SJSA1 (cell line): ENCODE results near the gene CHDH. TPM values are rescaled to one million over a fixed set of nuclear protein-coding genes. Genes with fewer than 3 reads are reported as not detected.

Source experiments
- DNase-seq, 2 experiments: peaks; one replicate each; pipeline ENCODE4 v3.0.0-alpha.2; 2015 to 2020; ENCODE audit warnings: low spot score in 2 of 2, low read depth in 1 of 2
- H3K27ac ChIP-seq: fragments of 250-450 bp; sonication (Bioruptor Pico); 2 replicates; pipeline ENCODE4 v1.5.1; 2020; ENCODE audit warnings: mild to moderate bottlenecking, moderate library complexity
- H3K27me3 ChIP-seq: fragments of 250-450 bp; sonication (Bioruptor Pico); replicated peaks from 2 replicates; pipeline ENCODE4 v1.5.1; 2020; ENCODE audit warnings: mild to moderate bottlenecking, moderate library complexity
- H3K36me3 ChIP-seq: fragments of 250-450 bp; sonication (Bioruptor Pico); 2 replicates; pipeline ENCODE4 v1.5.1; 2020; ENCODE audit warnings: mild to moderate bottlenecking
- H3K4me1 ChIP-seq: fragments of 250-450 bp; sonication (Bioruptor Pico); replicated peaks from 2 replicates; pipeline ENCODE4 v1.6.1; 2021; ENCODE audit warnings: mild to moderate bottlenecking
- H3K4me3 ChIP-seq: fragments of 250-450 bp; sonication (Bioruptor Pico); 2 replicates; pipeline ENCODE4 v1.5.1; 2020; ENCODE audit warnings: mild to moderate bottlenecking
- H3K9me3 ChIP-seq: fragments of 250-450 bp; sonication (Bioruptor Pico); replicated peaks from 2 replicates; pipeline ENCODE4 v1.5.1; 2020; ENCODE audit warnings: mild to moderate bottlenecking
- total RNA-seq: library from RNA; depleted of rRNA; stranded (reverse); fragments of >200 nt; shearing (Covaris generic); gene quantifications from 2 replicates; pipeline ENCODE4 v1.2.3, GENCODE V29; 2014

The CHDH gene
- total RNA-seq, 1 experiment from 2014 or later, result not detected

DNA sequence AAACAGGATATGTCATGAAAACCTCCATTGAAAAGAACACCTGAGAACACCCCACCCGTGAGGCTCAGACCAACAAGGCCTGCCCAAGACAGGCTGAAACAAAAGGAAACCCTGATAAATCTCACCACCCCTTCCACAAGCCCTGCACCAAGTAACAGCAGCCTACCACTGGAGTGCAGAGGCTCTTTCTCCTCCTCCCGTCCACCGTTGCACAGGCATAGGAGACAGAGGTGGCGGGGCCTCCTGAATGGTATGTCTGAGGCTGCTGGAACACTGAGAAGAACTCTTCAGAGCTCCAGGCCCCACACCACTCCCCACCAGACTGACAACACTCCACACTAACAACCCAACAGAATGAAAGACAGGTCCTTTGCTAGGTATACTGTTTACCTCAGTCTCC is 21.4 kb downstream of the CHDH start:
- Histone ChIP-seq H3K4me3 (no peak overlapping the region), H3K9me3 (no peaks in the 10 kb centered on the region), H3K27me3 (no peaks in the 10 kb centered on the region), H3K27ac (no peak overlapping the region), H3K4me1 (no peaks in the 10 kb centered on the region), H3K36me3 (no peaks in the 10 kb centered on the region)
- DNase-seq, result no peak

GRCh38 chr3:53823956-53824657 is 22.1 kb downstream of the CHDH start:
- Histone ChIP-seq H3K27me3 (no peaks in the 10 kb centered on the region), H3K4me1 (no peaks in the 10 kb centered on the region), H3K36me3 (no peaks in the 10 kb centered on the region), H3K27ac (no peak overlapping the region), H3K9me3 (no peaks in the 10 kb centered on the region), H3K4me3 (no peak overlapping the region)
- DNase-seq, result no peak

DNA sequence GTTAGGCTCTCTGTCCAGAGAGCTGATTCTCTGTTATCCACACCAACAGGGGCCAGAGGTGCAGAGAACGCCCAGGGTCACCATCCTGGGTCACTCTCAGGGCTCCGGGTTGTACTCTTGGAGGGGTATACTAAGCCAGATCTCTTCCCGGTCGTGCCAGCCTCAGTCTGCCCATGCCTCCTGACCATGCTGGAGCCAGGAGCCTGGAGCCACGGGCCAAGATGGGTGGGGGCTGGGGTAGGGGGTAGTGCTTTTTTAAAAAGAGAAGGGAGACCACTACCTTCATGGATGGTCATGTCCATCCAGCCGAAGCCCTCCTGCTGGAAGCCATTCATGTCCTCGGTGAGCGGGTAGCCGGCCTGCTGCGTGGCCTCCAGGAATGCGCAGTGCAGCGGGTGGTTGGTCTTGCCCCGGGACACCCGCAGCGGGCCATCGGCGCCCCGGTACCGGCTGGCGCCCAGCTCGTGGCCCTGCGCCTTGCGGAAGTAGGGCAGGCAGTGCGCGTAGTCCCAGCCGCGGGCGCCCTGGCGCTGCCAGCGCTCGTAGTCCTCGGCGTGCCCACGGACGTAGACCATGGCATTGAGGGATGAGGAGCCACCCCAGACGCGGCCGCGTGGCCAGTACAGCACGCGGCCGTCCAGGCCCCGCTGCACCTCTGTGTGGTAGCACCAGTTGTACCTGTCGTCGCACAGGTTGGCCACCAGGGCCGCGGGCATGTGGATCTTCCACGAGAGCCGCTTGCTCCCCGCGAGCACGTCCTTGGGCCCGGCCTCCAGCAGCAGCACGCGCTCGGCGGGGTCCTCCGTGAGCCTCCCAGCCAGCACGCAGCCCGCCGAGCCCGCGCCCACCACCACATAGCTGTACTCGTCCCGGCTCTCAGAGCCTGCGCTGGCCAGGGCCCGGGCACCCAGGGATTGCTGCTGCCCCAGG is 22.9 kb downstream of the CHDH start:
- no peaks in the 10 kb centered on the region for H3K9me3 ChIP-seq
- H3K27me3 ChIP-seq, result no peaks in the 10 kb centered on the region
- no peaks in the 10 kb centered on the region for H3K36me3 ChIP-seq
- no peak overlapping the region for H3K4me3 ChIP-seq
- DNase-seq, result no peak
- no peak overlapping the region for H3K27ac ChIP-seq
- H3K4me1 ChIP-seq, result no peaks in the 10 kb centered on the region

DNA sequence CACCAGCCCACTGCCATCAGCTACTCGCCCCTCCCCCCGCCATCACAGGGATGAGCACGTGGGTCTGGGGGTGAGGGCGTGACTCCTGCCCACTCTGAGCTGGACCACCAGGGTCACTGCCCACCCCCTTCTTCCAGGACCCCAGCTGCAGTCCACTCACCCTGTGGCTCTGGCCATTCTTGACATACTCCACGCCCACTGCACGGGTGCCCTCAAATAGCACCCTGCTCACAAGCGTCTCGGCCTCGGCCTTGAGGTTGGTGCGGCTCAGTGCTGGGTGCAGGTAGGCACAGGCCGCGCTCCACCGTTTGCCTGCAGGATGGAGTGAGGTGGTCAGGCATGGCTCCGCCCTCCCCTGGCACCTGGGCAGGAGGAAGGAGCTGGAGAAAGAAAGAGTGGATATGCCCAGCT is 23.9 kb downstream of the CHDH start:
- Histone ChIP-seq H3K27ac (no peak overlapping the region), H3K4me3 (no peak overlapping the region), H3K4me1 (no peaks in the 10 kb centered on the region), H3K36me3 (no peaks in the 10 kb centered on the region), H3K9me3 (no peaks in the 10 kb centered on the region), H3K27me3 (no peaks in the 10 kb centered on the region)
- DNase-seq, result no peak

- no peaks in the 10 kb centered on the region for H3K27me3 ChIP-seq
- DNase-seq, result no peak
- no peaks in the 10 kb centered on the region for H3K4me1 ChIP-seq
- no peak overlapping the region for H3K4me3 ChIP-seq
- H3K9me3 ChIP-seq, result no peaks in the 10 kb centered on the region
- H3K36me3 ChIP-seq, result no peaks in the 10 kb centered on the region
- H3K27ac ChIP-seq, result no peak overlapping the region
Measured at GRCh38 chr3:53821631-53822121, 24.5 kb downstream of the CHDH start.

DNA sequence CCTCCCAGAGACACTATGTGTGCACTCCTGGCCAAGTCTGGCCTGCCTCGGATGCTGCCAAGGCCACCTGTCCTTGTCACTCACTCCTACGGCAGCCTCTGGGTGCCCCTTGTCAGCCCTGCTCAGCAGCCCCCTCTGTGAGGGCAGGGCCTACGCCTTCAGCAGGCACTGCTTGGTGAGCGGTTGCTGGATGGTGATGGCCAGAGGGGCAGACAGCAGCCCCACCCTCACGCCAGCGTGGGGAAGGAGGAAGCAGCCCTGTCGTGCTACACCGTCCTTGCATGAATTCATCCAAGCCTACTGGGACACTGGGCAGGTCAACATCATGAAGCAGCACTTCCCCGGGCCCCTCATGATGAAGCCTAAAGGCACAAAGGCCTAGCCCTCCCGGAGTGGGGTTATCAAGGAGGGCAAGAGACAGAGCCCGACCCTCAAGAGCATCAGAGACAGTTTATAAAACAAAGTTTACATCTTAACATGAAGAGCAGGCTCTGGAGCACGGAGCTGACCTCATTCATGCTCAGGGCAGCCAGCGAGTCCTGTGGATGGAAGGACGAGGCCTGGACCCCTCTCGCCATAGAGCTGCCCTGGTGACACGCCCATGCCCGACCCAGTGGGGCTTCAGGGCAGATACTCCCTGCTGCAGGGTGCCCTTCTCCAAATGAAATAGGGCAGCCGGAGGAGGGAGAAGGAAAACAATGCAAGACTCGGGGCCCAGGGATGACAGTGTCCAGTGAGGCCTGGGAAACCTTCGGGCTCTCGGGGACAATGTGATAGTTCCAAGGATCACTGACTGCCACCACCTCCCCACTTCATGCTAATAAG is 25.3 kb downstream of the CHDH start:
- Histone ChIP-seq H3K27ac (no peak overlapping the region), H3K4me3 (no peak overlapping the region), H3K9me3 (no peaks in the 10 kb centered on the region), H3K4me1 (no peaks in the 10 kb centered on the region), H3K36me3 (no peaks in the 10 kb centered on the region), H3K27me3 (no peaks in the 10 kb centered on the region)
- DNase-seq, result no peak

GRCh38 chr3:53820084-53820483 is 26.1 kb downstream of the CHDH start:
- no peaks in the 10 kb centered on the region for H3K27me3 ChIP-seq
- no peak overlapping the region for H3K4me3 ChIP-seq
- no peaks in the 10 kb centered on the region for H3K36me3 ChIP-seq
- no peak for DNase-seq
- H3K27ac ChIP-seq, result no peak overlapping the region
- no peaks in the 10 kb centered on the region for H3K9me3 ChIP-seq
- H3K4me1 ChIP-seq, result no peaks in the 10 kb centered on the region

DNA sequence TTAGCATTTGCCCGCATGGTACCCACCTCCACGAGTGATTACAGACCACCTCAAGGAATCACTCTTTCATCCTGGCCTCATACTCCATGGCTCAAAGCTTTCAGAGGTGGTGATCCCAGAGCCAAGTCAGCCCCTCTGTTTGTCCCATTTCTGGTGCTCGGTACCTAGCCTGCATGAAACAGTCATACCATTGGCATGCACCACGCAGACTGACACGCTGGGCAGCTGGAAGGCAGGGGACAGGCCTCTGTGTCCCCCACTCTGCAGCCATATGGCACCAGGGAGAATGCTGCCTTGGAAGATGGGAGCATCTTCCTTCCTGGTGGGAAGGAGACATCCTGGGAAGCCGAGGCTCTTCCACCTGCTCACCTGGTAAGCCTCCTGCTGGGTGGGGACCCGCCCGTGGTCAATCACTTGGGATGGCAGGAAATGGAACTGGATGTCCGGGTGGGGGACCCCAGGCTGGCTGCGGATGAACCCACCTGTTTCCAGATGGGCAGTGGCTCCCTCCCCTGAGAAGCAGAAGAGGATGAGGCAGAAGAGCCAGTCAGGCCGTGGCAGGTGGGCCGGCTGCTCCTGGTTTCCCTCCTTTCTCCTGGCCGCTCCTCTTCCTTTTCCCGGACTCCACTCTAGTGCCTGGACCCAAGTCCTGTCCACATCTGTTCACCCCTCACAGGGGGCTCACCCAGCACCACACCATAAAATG is 26.9 kb downstream of the CHDH start:
- no peaks in the 10 kb centered on the region for H3K27me3 ChIP-seq
- DNase-seq, result no peak
- H3K27ac ChIP-seq, result no peak overlapping the region
- H3K9me3 ChIP-seq, result no peaks in the 10 kb centered on the region
- H3K4me3 ChIP-seq, result no peak overlapping the region
- no peaks in the 10 kb centered on the region for H3K36me3 ChIP-seq
- no peaks in the 10 kb centered on the region for H3K4me1 ChIP-seq

DNA sequence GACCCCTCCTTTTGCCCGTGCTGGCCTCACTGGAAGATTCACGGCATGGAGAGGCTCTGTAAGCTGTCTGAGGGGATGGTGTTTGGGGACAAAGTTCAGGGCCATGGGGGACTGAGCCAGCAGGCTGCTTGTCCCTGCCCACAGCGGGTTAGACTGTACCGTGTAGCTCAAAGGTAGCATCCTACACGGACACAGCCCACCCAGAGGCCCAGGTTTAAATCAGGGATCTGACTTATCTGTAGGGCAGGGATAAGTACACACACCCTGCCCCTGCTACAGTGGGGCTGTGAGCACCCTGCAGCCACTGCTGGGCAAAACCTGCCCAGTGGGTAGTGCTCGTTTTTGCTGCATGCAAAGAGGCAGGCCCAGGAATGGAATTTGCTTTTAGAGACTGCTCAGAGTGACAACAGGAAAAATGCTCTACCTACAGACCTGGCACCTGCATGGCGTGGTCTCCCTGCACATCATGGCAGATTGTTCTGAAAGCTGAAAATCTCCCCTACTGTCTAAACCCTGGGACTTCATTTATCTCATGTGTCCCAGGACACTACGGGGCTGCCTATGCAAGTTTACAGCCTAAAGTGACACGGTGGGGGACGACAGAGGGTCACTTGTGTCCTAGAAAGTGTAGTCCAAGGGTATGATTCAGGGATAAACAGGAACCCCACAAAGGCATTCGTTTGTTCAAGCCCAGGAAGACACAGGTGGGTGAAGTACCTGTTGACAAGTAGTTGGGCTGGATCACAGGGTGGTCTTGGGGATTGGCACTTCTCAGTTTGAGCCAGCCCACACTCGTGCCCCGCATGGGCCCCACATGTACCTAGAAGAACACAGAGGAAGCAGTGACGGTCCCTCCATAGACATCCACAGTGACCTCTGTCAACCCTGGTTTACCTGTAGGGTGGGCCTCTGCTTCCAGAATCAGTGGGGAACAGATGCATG is 27.7 kb downstream of the CHDH start:
- H3K4me1 ChIP-seq, result no peaks in the 10 kb centered on the region
- no peak overlapping the region for H3K27ac ChIP-seq
- H3K4me3 ChIP-seq, result no peak overlapping the region
- no peak for DNase-seq
- H3K9me3 ChIP-seq, result no peaks in the 10 kb centered on the region
- H3K27me3 ChIP-seq, result no peaks in the 10 kb centered on the region
- no peaks in the 10 kb centered on the region for H3K36me3 ChIP-seq

DNA sequence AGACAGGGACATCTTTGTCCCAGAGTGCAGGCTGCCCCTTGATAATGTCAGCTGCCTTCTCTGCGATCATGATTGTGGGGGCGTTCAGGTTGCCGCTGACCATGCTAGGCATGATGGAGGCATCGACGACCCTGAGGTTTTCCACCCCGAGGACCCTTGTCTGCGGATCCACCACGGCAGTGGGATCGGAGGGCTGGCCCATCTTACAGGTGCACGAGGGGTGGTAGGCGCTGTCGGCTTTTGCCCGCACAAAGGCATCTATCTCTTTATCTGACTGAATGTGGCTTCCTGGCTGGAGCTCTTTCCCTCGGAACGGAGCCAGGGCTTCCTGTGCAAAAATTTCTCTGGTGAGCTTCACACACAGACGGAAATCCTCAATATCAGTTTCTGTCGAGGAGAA is 28.4 kb downstream of the CHDH start:
- H3K4me1 ChIP-seq, result no peaks in the 10 kb centered on the region
- no peak overlapping the region for H3K4me3 ChIP-seq
- H3K9me3 ChIP-seq, result no peaks in the 10 kb centered on the region
- H3K27me3 ChIP-seq, result no peaks in the 10 kb centered on the region
- H3K36me3 ChIP-seq, result no peaks in the 10 kb centered on the region
- no peak for DNase-seq
- H3K27ac ChIP-seq, result no peak overlapping the region

DNA sequence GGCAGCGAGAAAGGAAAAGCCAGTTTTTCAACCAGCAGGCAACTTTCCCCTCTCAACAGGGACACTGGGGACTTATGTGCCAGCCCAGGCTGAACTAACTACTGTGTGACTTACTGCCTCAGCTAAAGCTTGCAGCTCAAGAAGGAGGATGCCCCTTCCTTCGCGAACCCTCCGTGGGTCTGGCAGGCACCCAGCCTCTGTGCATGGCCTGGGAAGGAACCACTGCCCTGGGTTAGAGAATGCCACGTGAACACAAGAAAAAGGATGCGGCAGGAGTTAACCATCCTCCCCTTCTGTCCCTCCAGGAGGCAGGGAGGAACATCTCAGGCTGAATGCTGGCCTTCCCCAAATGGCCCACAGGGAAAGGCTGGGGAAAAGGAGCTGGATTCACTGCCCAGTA is 29.0 kb downstream of the CHDH start:
- no peaks in the 10 kb centered on the region for H3K36me3 ChIP-seq
- DNase-seq, result peak in 1 of 2 experiments; percentile 32
- H3K27me3 ChIP-seq, result no peaks in the 10 kb centered on the region
- no peaks in the 10 kb centered on the region for H3K4me1 ChIP-seq
- H3K4me3 ChIP-seq, result no peak overlapping the region
- H3K9me3 ChIP-seq, result no peaks in the 10 kb centered on the region
- no peak overlapping the region for H3K27ac ChIP-seq

GRCh38 chr3:53816425-53816824 is 29.8 kb downstream of the CHDH start:
- Histone ChIP-seq H3K36me3 (no peaks in the 10 kb centered on the region), H3K4me3 (no peak overlapping the region), H3K4me1 (no peaks in the 10 kb centered on the region), H3K9me3 (no peaks in the 10 kb centered on the region), H3K27ac (no peak overlapping the region), H3K27me3 (no peaks in the 10 kb centered on the region)
- no peak for DNase-seq
